ENCODE measurements around the gene F2. TPM values are rescaled to one million over a fixed set of nuclear protein-coding genes. Genes with fewer than 3 reads are reported as not detected.

Gene F2
- total and polyA plus RNA-seq, 4 donors, result 0.29 to 0.39 TPM; not detected in 2

- no peaks in the 10 kb centered on the region for H3K9me3 ChIP-seq (ENCODE audit: control insufficient read depth, insufficient read depth, low read length)
- H3K27ac ChIP-seq (ENCODE audit: low read depth, low read length), result no peak overlapping the region
- 42% methylated on average over 7 of the region's 8 CpGs for WGBS (ENCODE audit: insufficient coverage)
- no peak for DNase-seq (ENCODE audit: low read depth in 4 of 6, low spot score in 6 of 6)
- H3K4me3 ChIP-seq (ENCODE audit: low read depth, low read length), result no peak overlapping the region
- H3K27me3 ChIP-seq (ENCODE audit: control insufficient read depth, insufficient read depth, low read length), result no peaks in the 10 kb centered on the region
- peaks cover 3% of the 10 kb centered on the region for H3K36me3 ChIP-seq (ENCODE audit: control insufficient read depth, insufficient read depth, low read length)
- H3K4me1 ChIP-seq (ENCODE audit: control insufficient read depth, insufficient read depth, low read length), result no peaks in the 10 kb centered on the region
Measured at GRCh38 chr11:46724088-46724487, 5.1 kb downstream of the F2 start.

GRCh38 chr11:46725338-46726205 is 6.6 kb downstream of the F2 start:
- Histone ChIP-seq H3K4me1 (ENCODE audit: control insufficient read depth, insufficient read depth, low read length) (no peaks in the 10 kb centered on the region), H3K36me3 (ENCODE audit: control insufficient read depth, insufficient read depth, low read length) (peaks cover 3% of the 10 kb centered on the region), H3K27me3 (ENCODE audit: control insufficient read depth, insufficient read depth, low read length) (no peaks in the 10 kb centered on the region), H3K9me3 (ENCODE audit: control insufficient read depth, insufficient read depth, low read length) (no peaks in the 10 kb centered on the region), H3K27ac (ENCODE audit: low read depth, low read length) (no peak overlapping the region), H3K4me3 (ENCODE audit: low read depth, low read length) (no peak overlapping the region)
- WGBS (ENCODE audit: insufficient coverage), result 91% methylated on average over 17 of the region's 19 CpGs
- DNase-seq (ENCODE audit: low read depth in 4 of 6, low spot score in 6 of 6), result no peak

- Histone ChIP-seq H3K9me3 (ENCODE audit: control insufficient read depth, insufficient read depth, low read length) (no peaks in the 10 kb centered on the region), H3K36me3 (ENCODE audit: control insufficient read depth, insufficient read depth, low read length) (peaks cover 3% of the 10 kb centered on the region), H3K27me3 (ENCODE audit: control insufficient read depth, insufficient read depth, low read length) (no peaks in the 10 kb centered on the region), H3K4me1 (ENCODE audit: control insufficient read depth, insufficient read depth, low read length) (no peaks in the 10 kb centered on the region), H3K27ac (ENCODE audit: low read depth, low read length) (no peak overlapping the region), H3K4me3 (ENCODE audit: low read depth, low read length) (no peak overlapping the region)
- WGBS (ENCODE audit: insufficient coverage), result 95% methylated on average over 26 of the region's 26 CpGs
- DNase-seq (ENCODE audit: low read depth in 4 of 6, low spot score in 6 of 6), result no peak
Measured at GRCh38 chr11:46726206-46726862, 7.3 kb downstream of the F2 start.

GRCh38 chr11:46727952-46728658 is 9.1 kb downstream of the F2 start:
- Histone ChIP-seq H3K27ac (ENCODE audit: low read depth, low read length) (no peak overlapping the region), H3K36me3 (ENCODE audit: control insufficient read depth, insufficient read depth, low read length) (peaks cover 3% of the 10 kb centered on the region), H3K9me3 (ENCODE audit: control insufficient read depth, insufficient read depth, low read length) (no peaks in the 10 kb centered on the region), H3K4me1 (ENCODE audit: control insufficient read depth, insufficient read depth, low read length) (no peaks in the 10 kb centered on the region), H3K27me3 (ENCODE audit: control insufficient read depth, insufficient read depth, low read length) (no peaks in the 10 kb centered on the region), H3K4me3 (ENCODE audit: low read depth, low read length) (no peak overlapping the region)
- 91% methylated on average over 14 of the region's 17 CpGs for WGBS (ENCODE audit: insufficient coverage)
- no peak for DNase-seq (ENCODE audit: low read depth in 4 of 6, low spot score in 6 of 6)

- Histone ChIP-seq H3K27me3 (ENCODE audit: control insufficient read depth, insufficient read depth, low read length) (no peaks in the 10 kb centered on the region), H3K36me3 (ENCODE audit: control insufficient read depth, insufficient read depth, low read length) (peaks cover 3% of the 10 kb centered on the region), H3K4me1 (ENCODE audit: control insufficient read depth, insufficient read depth, low read length) (no peaks in the 10 kb centered on the region), H3K27ac (ENCODE audit: low read depth, low read length) (no peak overlapping the region), H3K9me3 (ENCODE audit: control insufficient read depth, insufficient read depth, low read length) (no peaks in the 10 kb centered on the region), H3K4me3 (ENCODE audit: low read depth, low read length) (no peak overlapping the region)
- no peak for DNase-seq (ENCODE audit: low read depth in 4 of 6, low spot score in 6 of 6)
- 90% methylated on average over 6 of the region's 9 CpGs for whole genome bisulfite sequencing (ENCODE audit: insufficient coverage)
Measured at GRCh38 chr11:46728659-46729040, 9.6 kb downstream of the F2 start.

- Histone ChIP-seq H3K27me3 (ENCODE audit: control insufficient read depth, insufficient read depth, low read length) (no peaks in the 10 kb centered on the region), H3K4me3 (ENCODE audit: low read depth, low read length) (no peak overlapping the region), H3K27ac (ENCODE audit: low read depth, low read length) (no peak overlapping the region), H3K4me1 (ENCODE audit: control insufficient read depth, insufficient read depth, low read length) (no peaks in the 10 kb centered on the region), H3K36me3 (ENCODE audit: control insufficient read depth, insufficient read depth, low read length) (peaks cover 3% of the 10 kb centered on the region), H3K9me3 (ENCODE audit: control insufficient read depth, insufficient read depth, low read length) (no peaks in the 10 kb centered on the region)
- DNase-seq (ENCODE audit: low read depth in 4 of 6, low spot score in 6 of 6), result no peak
- 86% methylated on average over 22 of the region's 24 CpGs for WGBS (ENCODE audit: insufficient coverage)
Measured at GRCh38 chr11:46729110-46730027, 10.4 kb downstream of the F2 start.

GRCh38 chr11:46731545-46731944 is 12.5 kb downstream of the F2 start:
- H3K4me3 ChIP-seq (ENCODE audit: low read depth, low read length), result no peak overlapping the region
- no peaks in the 10 kb centered on the region for H3K9me3 ChIP-seq (ENCODE audit: control insufficient read depth, insufficient read depth, low read length)
- H3K27me3 ChIP-seq (ENCODE audit: control insufficient read depth, insufficient read depth, low read length), result no peaks in the 10 kb centered on the region
- DNase-seq (ENCODE audit: low read depth in 4 of 6, low spot score in 6 of 6), result no peak
- peaks cover under 1% of the 10 kb centered on the region for H3K36me3 ChIP-seq (ENCODE audit: control insufficient read depth, insufficient read depth, low read length)
- H3K4me1 ChIP-seq (ENCODE audit: control insufficient read depth, insufficient read depth, low read length), result no peaks in the 10 kb centered on the region
- WGBS (ENCODE audit: insufficient coverage), result 92% methylated on average over 3 of the region's 4 CpGs
- H3K27ac ChIP-seq (ENCODE audit: low read depth, low read length), result no peak overlapping the region

GRCh38 chr11:46733234-46733633 is 14.2 kb downstream of the F2 start:
- no peak for DNase-seq (ENCODE audit: low read depth in 4 of 6, low spot score in 6 of 6)
- H3K4me1 ChIP-seq (ENCODE audit: control insufficient read depth, insufficient read depth, low read length), result no peaks in the 10 kb centered on the region
- 100% methylated on average over 1 of the region's 1 CpG for WGBS (ENCODE audit: insufficient coverage)

GRCh38 chr11:46736146-46736545 is 17.1 kb downstream of the F2 start:
- Histone ChIP-seq H3K27ac (ENCODE audit: low read depth, low read length) (no peak overlapping the region), H3K27me3 (ENCODE audit: control insufficient read depth, insufficient read depth, low read length) (no peaks in the 10 kb centered on the region), H3K4me3 (ENCODE audit: low read depth, low read length) (no peak overlapping the region), H3K9me3 (ENCODE audit: control insufficient read depth, insufficient read depth, low read length) (no peaks in the 10 kb centered on the region), H3K36me3 (ENCODE audit: control insufficient read depth, insufficient read depth, low read length) (peaks cover 4% of the 10 kb centered on the region), H3K4me1 (ENCODE audit: control insufficient read depth, insufficient read depth, low read length) (no peaks in the 10 kb centered on the region)
- no peak for DNase-seq (ENCODE audit: low read depth in 4 of 6, low spot score in 6 of 6)
- 78% methylated on average over 2 of the region's 7 CpGs for WGBS (ENCODE audit: insufficient coverage)

More at GRCh38 chr11:46733234-46733633, 14.2 kb downstream of the F2 start:
- H3K4me3 ChIP-seq (ENCODE audit: low read depth, low read length), result no peak overlapping the region
- H3K9me3 ChIP-seq (ENCODE audit: control insufficient read depth, insufficient read depth, low read length), result no peaks in the 10 kb centered on the region
- no peak overlapping the region for H3K27ac ChIP-seq (ENCODE audit: low read depth, low read length)
- no peaks in the 10 kb centered on the region for H3K27me3 ChIP-seq (ENCODE audit: control insufficient read depth, insufficient read depth, low read length)
- H3K36me3 ChIP-seq (ENCODE audit: control insufficient read depth, insufficient read depth, low read length), result no peaks in the 10 kb centered on the region
